Fibroblast of lung (primary cell): ENCODE data around the gene ADAMTSL1.

Experiments
- CTCF ChIP-seq, 2 donors: IDR thresholded peaks in 1 of 2; conservative IDR thresholded peaks in 1 of 2; 1 replicate in 1 of 2; 2 replicates in 1 of 2; pipeline ENCODE4 v1.5.1; 2011 to 2012; ENCODE audit warnings: low read length in 2 of 2, control low read depth in 1 of 2, inconsistent platforms in 1 of 2, low read depth in 1 of 2, mild to moderate bottlenecking in 1 of 2
- EZH2 ChIP-seq: IDR thresholded peaks from 2 replicates; pipeline ENCODE4 v1.5.1; 2012; ENCODE audit warnings: low read length, control low read depth, mild to moderate bottlenecking; ENCODE audit errors: missing control alignments

DNA sequence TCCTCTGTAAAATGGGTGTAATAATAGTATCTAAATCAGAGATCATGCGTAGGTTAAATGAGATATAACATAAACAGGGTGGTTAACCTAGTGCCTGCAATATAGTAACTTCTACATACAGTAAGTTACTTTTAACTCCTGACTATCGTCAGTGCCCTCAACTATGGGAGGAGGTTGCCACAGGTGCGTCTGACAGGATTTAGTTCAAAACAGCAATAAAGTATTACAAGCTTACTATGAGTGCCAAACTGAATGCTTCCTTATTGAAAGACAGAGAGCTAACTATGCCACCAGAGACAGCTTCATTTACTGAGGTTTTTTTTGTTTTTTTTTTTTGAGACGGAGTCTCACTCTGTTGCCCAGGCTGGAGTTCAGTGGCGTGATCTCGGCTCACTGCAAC lies 209.0 kb downstream of the ADAMTSL1 start:
- TF ChIP-seq CTCF (conservative IDR thresholded peaks at IDR 0.05 in 1 of 2, IDR thresholded peaks at IDR 0.05 in 1 of 2; ENCODE audit: low read depth in 1 of 2, low read length in 2 of 2) (no peak), EZH2 (no peak)
